HCT116 (cell line): Measurements from ENCODE around the gene NIM1K. TPM values are rescaled to one million over a fixed set of nuclear protein-coding genes. Genes with fewer than 3 reads are reported as not detected.

Experiments used
- ATAC-seq: fragments of 200-7000 bp; cut with Tn5 transposase; 2 replicates; pipeline ENCODE4 v1.9.1; 2020; ENCODE audit warnings: mild to moderate bottlenecking, moderate library complexity
- BruUV-seq: library from RNA; stranded (reverse); fragments of 400-500 nt; replicated peaks from 2 replicates; lab custom pipeline; 2021; lab: Mats Ljungman, UMichigan
- CTCF ChIA-PET: fragments of 300-600 bp; sonication (Branson Sonifier 250); formaldehyde crosslinking; loops from one replicate; lab custom pipeline; 2021; ENCODE audit warnings: antibody characterized with exemption; lab: Charles Lee
- POLR2A ChIA-PET: fragments of 300-600, 350-600 bp; sonication (Branson Sonifier 250); formaldehyde crosslinking; loops from one replicate; lab custom pipeline; 2021; ENCODE audit warnings: antibody characterized with exemption; lab: Charles Lee
- RAD21 ChIA-PET, 2 experiments: fragments of 300-600 bp; sonication (Branson Sonifier 250); formaldehyde crosslinking; loops; one replicate each; lab custom pipeline; 2023; ENCODE audit warnings: low total read pairs in 2 of 2; ENCODE audit not compliant: uncharacterized antibody in 2 of 2, unreplicated experiment in 2 of 2, low non-redundant PET in 1 of 2; lab: Charles Lee
- DNase-seq: peaks from one replicate; pipeline ENCODE4 v3.0.0-alpha.2; 2010; ENCODE audit warnings: low read depth, low spot score
- H2AFZ ChIP-seq: fragments of 200-600 bp; shearing (Covaris generic), sonication (generic); 2 replicates; pipeline ENCODE4 v1.6.1; 2017; ENCODE audit warnings: low read depth, mixed run types, mixed read lengths, antibody characterized with exemption, low read length; ENCODE audit not compliant: poor library complexity, severe bottlenecking
- H3K27ac ChIP-seq: 2 replicates; pipeline ENCODE4 v1.5.1; 2012; ENCODE audit warnings: low read depth, low read length
- H3K27me3 ChIP-seq: fragments of 200-600 bp; sonication (generic); 2 replicates; pipeline ENCODE4 v1.6.1; 2016; ENCODE audit warnings: mixed run types, low read length, mixed read lengths; ENCODE audit not compliant: insufficient read depth
- H3K36me3 ChIP-seq, 2 experiments: fragments of 200-500 bp in 1 of 2; fragments of 200-600 bp in 1 of 2; sonication (Bioruptor generic) in 1 of 2; sonication (generic) in 1 of 2; 2 replicates each; pipeline versions ENCODE4 v1.5.1 to v1.6.1; 2014 to 2016; ENCODE audit warnings: low read length in 2 of 2, inconsistent platforms in 1 of 2, mixed read lengths in 1 of 2, mixed run types in 1 of 2; ENCODE audit not compliant: insufficient read depth in 2 of 2, control insufficient read depth in 1 of 2
- H3K4me1 ChIP-seq, 2 experiments: fragments of 200-600 bp in 1 of 2; sonication (generic) in 1 of 2; 2 replicates each; pipeline versions ENCODE4 v1.5.1 to v1.6.1; 2012 to 2017; ENCODE audit warnings: low read length in 2 of 2, inconsistent platforms in 1 of 2, mild to moderate bottlenecking in 1 of 2, mixed read lengths in 1 of 2, mixed run types in 1 of 2, moderate library complexity in 1 of 2; ENCODE audit not compliant: insufficient read depth in 2 of 2, control insufficient read depth in 1 of 2
- H3K4me2 ChIP-seq: fragments of 200-600 bp; sonication (generic); 2 replicates; pipeline ENCODE4 v1.6.1; 2017; ENCODE audit warnings: mixed run types, low read length, mixed read lengths
- H3K4me3 ChIP-seq, 2 experiments: fragments of 200-600 bp in 1 of 2; sonication (generic) in 1 of 2; replicated peaks in 1 of 2; 2 replicates each; pipeline ENCODE4 v1.5.1; 2011 to 2016; ENCODE audit warnings: low read length in 2 of 2, control low read depth in 1 of 2, low read depth in 1 of 2, mild to moderate bottlenecking in 1 of 2, mixed read lengths in 1 of 2, mixed run types in 1 of 2
- H3K79me2 ChIP-seq: fragments of 200-600 bp; sonication (generic); 2 replicates; pipeline ENCODE4 v1.6.1; 2017; ENCODE audit warnings: mild to moderate bottlenecking, mixed run types, low read length, moderate library complexity, mixed read lengths; ENCODE audit not compliant: insufficient read depth
- H3K9ac ChIP-seq: fragments of 200-600 bp; sonication (generic); 2 replicates; pipeline ENCODE4 v1.6.1; 2016; ENCODE audit warnings: low read length, mixed read lengths
- H3K9me2 ChIP-seq: fragments of 200-600 bp; sonication (generic), shearing (Covaris generic); 2 replicates; pipeline ENCODE4 v1.6.1; 2017; ENCODE audit warnings: mixed run types, mild to moderate bottlenecking, moderate library complexity; ENCODE audit not compliant: insufficient read depth
- H3K9me3 ChIP-seq, 2 experiments: fragments of 200-500 bp in 1 of 2; fragments of 200-600 bp in 1 of 2; sonication (Bioruptor generic) in 1 of 2; sonication (generic) in 1 of 2; 2 replicates each; pipeline ENCODE4 v1.6.1; 2014 to 2017; ENCODE audit warnings: low read length in 2 of 2, mixed read lengths in 2 of 2, inconsistent platforms in 1 of 2, low read depth in 1 of 2, mild to moderate bottlenecking in 1 of 2, mixed run types in 1 of 2, moderate library complexity in 1 of 2; ENCODE audit not compliant: control insufficient read depth in 1 of 2, insufficient read depth in 1 of 2
- H4K20me1 ChIP-seq: fragments of 200-600 bp; sonication (generic), shearing (Covaris generic); 2 replicates; pipeline ENCODE4 v1.6.1; 2017; ENCODE audit warnings: mixed run types, mild to moderate bottlenecking, moderate library complexity; ENCODE audit not compliant: insufficient read depth
- CBX3 ChIP-seq: IDR thresholded peaks from 2 replicates; pipeline ENCODE4 v1.6.1; 2012; ENCODE audit warnings: low read depth
- CEBPB ChIP-seq: IDR thresholded peaks from 2 replicates; pipeline ENCODE4 v1.6.1; 2012; ENCODE audit warnings: low read depth
- EGR1 ChIP-seq: IDR thresholded peaks from 2 replicates; pipeline ENCODE4 v1.6.1; 2012; ENCODE audit warnings: low read depth
- ELF1 ChIP-seq: IDR thresholded peaks from 2 replicates; pipeline ENCODE4 v1.6.1; 2012; ENCODE audit warnings: low read depth, borderline replicate concordance
- EZH2 ChIP-seq: fragments of 200-600 bp; sonication (generic); IDR thresholded peaks from 2 replicates; pipeline ENCODE4 v1.6.1; 2017; ENCODE audit warnings: antibody characterized with exemption, mixed run types
- JUND ChIP-seq: IDR thresholded peaks from 2 replicates; pipeline ENCODE4 v1.6.1; 2012
- POLR2A ChIP-seq: IDR thresholded peaks from 2 replicates; pipeline ENCODE4 v1.7.0; 2011; ENCODE audit warnings: borderline replicate concordance; ENCODE audit not compliant: insufficient read depth, insufficient read length; ENCODE audit errors: extremely low read depth
- POLR2AphosphoS5 ChIP-seq: IDR thresholded peaks from 2 replicates; pipeline ENCODE4 v1.6.1; 2011; ENCODE audit warnings: mild to moderate bottlenecking, low read depth, low read length, moderate library complexity
- RAD21 ChIP-seq: IDR thresholded peaks from 2 replicates; pipeline ENCODE4 v1.6.1; 2012; ENCODE audit warnings: low read depth, mild to moderate bottlenecking
- REST ChIP-seq: IDR thresholded peaks from 2 replicates; pipeline ENCODE4 v1.6.1; 2012; ENCODE audit warnings: low read depth
- SIN3A ChIP-seq: IDR thresholded peaks from 2 replicates; pipeline ENCODE4 v1.6.1; 2012; ENCODE audit warnings: low read depth
- SRF ChIP-seq: IDR thresholded peaks from 2 replicates; pipeline ENCODE4 v1.6.1; 2012; ENCODE audit warnings: low read depth
- TCF7L2 ChIP-seq: IDR thresholded peaks from 2 replicates; pipeline ENCODE4 v1.7.0; 2011; ENCODE audit warnings: borderline replicate concordance, inconsistent platforms; ENCODE audit not compliant: insufficient read depth, insufficient read length; ENCODE audit errors: extremely low read depth
- YY1 ChIP-seq: IDR thresholded peaks from 2 replicates; pipeline ENCODE4 v1.6.1; 2011; ENCODE audit warnings: low read length, low read depth, moderate library complexity, mild to moderate bottlenecking; ENCODE audit not compliant: insufficient replicate concordance; ENCODE audit errors: extremely low read depth
- ZFX ChIP-seq: fragments of 450-650 bp; IDR thresholded peaks from 2 replicates; pipeline ENCODE4 v1.6.1; 2017
- ZNF274 ChIP-seq: fragments of 200-500 bp; sonication (Bioruptor generic); IDR thresholded peaks from 2 replicates; pipeline ENCODE4 v1.6.1; 2014; ENCODE audit warnings: mild to moderate bottlenecking, low read depth, low read length, inconsistent platforms
- intact Hi-C: fragments of 100-400 bp; cut with micrococcal nuclease; formaldehyde crosslinking; loops from 2 replicates; pipeline ENCODE4 v1.10.0; 2022
- total RNA-seq: library from RNA; stranded (reverse); gene quantifications from one replicate; pipeline ENCODE4 v1.2.1, GENCODE V29; 2021; ENCODE audit not compliant: unreplicated experiment
- TF ChIP-seq, protein P1 (sequence below): IDR thresholded peaks from 2 replicates; pipeline ENCODE4 v1.6.1; 2012
- TF ChIP-seq, protein P2 (sequence below): IDR thresholded peaks from 2 replicates; pipeline ENCODE4 v1.6.1; 2012
- TF ChIP-seq, protein P3 (sequence below): IDR thresholded peaks from 2 replicates; pipeline ENCODE4 v1.6.1; 2011; ENCODE audit warnings: mild to moderate bottlenecking, low read length, moderate library complexity; ENCODE audit not compliant: insufficient replicate concordance; ENCODE audit errors: extremely low read depth

The NIM1K gene
- total RNA-seq, 1 experiment from 2014 or later, result 0.44 TPM

- ATAC-seq (no peak), DNase-seq (no peak)
- Histone ChIP-seq H3K4me3 (no peak overlapping the region), H4K20me1 (no peaks in the 10 kb centered on the region), H3K9me2 (no peaks in the 10 kb centered on the region), H3K9ac (no peak overlapping the region), H3K4me1 (no peaks in the 10 kb centered on the region), H3K4me2 (no peak overlapping the region), H3K79me2 (peaks cover 74% of the 10 kb centered on the region), H2AFZ (no peak overlapping the region), H3K9me3 (no peaks in the 10 kb centered on the region), H3K27ac (no peak overlapping the region), H3K36me3 (peaks cover 9% of the 10 kb centered on the region in 2 experiments; a peak in 3 of 4 replicates), H3K27me3 (no peaks in the 10 kb centered on the region)
- CTCF ChIA-PET, result no interaction called here
- POLR2A ChIA-PET, result no interaction called here
- intact Hi-C loops, result no loop called here
- no TSS peak for BruUV-seq
- RAD21 ChIA-PET, result no interaction called here
- TF ChIP-seq, protein P1, sequence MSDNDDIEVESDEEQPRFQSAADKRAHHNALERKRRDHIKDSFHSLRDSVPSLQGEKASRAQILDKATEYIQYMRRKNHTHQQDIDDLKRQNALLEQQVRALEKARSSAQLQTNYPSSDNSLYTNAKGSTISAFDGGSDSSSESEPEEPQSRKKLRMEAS, result no peak
- no peak for TF ChIP-seq SRF
- TF ChIP-seq CBX3, result no peak
- no peak for TF ChIP-seq JUND
- TF ChIP-seq EZH2, result no peak
- TF ChIP-seq POLR2A, result no peak
- no peak for TF ChIP-seq POLR2AphosphoS5
- TF ChIP-seq YY1, result no peak
- no peak for TF ChIP-seq ZFX
- no peak for TF ChIP-seq ELF1
- TF ChIP-seq EGR1, result no peak
- TF ChIP-seq ZNF274, result no peak
- TF ChIP-seq, protein P2, sequence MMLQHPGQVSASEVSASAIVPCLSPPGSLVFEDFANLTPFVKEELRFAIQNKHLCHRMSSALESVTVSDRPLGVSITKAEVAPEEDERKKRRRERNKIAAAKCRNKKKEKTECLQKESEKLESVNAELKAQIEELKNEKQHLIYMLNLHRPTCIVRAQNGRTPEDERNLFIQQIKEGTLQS, result no peak
- no peak for TF ChIP-seq CEBPB
- TF ChIP-seq RAD21, result no peak
- no peak for TF ChIP-seq REST
- TF ChIP-seq TCF7L2, result no peak
- TF ChIP-seq, protein P3, sequence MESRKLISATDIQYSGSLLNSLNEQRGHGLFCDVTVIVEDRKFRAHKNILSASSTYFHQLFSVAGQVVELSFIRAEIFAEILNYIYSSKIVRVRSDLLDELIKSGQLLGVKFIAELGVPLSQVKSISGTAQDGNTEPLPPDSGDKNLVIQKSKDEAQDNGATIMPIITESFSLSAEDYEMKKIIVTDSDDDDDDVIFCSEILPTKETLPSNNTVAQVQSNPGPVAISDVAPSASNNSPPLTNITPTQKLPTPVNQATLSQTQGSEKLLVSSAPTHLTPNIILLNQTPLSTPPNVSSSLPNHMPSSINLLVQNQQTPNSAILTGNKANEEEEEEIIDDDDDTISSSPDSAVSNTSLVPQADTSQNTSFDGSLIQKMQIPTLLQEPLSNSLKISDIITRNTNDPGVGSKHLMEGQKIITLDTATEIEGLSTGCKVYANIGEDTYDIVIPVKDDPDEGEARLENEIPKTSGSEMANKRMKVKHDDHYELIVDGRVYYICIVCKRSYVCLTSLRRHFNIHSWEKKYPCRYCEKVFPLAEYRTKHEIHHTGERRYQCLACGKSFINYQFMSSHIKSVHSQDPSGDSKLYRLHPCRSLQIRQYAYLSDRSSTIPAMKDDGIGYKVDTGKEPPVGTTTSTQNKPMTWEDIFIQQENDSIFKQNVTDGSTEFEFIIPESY, result no peak
- TF ChIP-seq SIN3A, result no peak
Measured at GRCh38 chr5:43145071-43145470, 47.0 kb upstream of the NIM1K start.
